Measurements from ENCODE around the gene ARHGAP22. TPM values are rescaled to one million over a fixed set of nuclear protein-coding genes. Genes with fewer than 3 reads are reported as not detected.

Gene ARHGAP22
- total RNA-seq, 4 donors from 2014 or later = 0.26 to 3.6 (median 3.0) TPM; not detected in 1

GRCh38 chr10:48608976-48609375 lies 4.1 kb upstream of the ARHGAP22 start:
- intact Hi-C loops (cut with DNase I; ENCODE audit: low total_unique reads) = no loop called here
- TF ChIP-seq, protein P1, sequence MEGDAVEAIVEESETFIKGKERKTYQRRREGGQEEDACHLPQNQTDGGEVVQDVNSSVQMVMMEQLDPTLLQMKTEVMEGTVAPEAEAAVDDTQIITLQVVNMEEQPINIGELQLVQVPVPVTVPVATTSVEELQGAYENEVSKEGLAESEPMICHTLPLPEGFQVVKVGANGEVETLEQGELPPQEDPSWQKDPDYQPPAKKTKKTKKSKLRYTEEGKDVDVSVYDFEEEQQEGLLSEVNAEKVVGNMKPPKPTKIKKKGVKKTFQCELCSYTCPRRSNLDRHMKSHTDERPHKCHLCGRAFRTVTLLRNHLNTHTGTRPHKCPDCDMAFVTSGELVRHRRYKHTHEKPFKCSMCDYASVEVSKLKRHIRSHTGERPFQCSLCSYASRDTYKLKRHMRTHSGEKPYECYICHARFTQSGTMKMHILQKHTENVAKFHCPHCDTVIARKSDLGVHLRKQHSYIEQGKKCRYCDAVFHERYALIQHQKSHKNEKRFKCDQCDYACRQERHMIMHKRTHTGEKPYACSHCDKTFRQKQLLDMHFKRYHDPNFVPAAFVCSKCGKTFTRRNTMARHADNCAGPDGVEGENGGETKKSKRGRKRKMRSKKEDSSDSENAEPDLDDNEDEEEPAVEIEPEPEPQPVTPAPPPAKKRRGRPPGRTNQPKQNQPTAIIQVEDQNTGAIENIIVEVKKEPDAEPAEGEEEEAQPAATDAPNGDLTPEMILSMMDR (IDR thresholded peaks at IDR 0.05) = no peak
- no peak for TF ChIP-seq POLR2A (IDR thresholded peaks at IDR 0.05)
- Histone ChIP-seq H3K4me1 (no peaks in the 10 kb centered on the region), H3K27me3 (no peaks in the 10 kb centered on the region), H3K36me3 (no peaks in the 10 kb centered on the region), H3K9me3 (no peaks in the 10 kb centered on the region), H3K27ac (no peak overlapping the region), H3K4me3 (no peak overlapping the region)
- no peak for DNase-seq

DNA sequence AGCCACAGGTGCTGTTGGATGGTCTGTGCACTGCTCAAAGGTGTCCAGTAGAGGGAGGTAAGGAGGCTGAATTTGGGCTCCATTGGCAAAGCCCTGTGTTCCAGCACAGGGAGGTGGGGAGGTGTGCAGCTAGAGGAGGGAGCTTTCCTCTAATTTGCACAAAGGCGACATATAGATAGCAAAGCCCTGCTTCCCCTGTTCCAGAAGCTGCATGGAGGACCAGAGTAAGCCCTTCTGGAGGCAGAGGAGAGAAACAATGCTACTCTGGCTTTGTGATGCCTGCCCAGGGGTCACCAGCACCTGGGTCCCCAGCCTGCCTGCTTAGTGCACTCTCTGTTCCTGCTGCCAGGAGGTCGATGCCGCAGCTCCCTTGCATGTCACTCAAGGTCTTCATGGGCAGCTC lies 3.4 kb upstream of the ARHGAP22 start:
- Histone ChIP-seq H3K36me3 (no peaks in the 10 kb centered on the region), H3K27me3 (no peaks in the 10 kb centered on the region), H3K4me1 (no peaks in the 10 kb centered on the region), H3K27ac (no peak overlapping the region), H3K4me3 (no peak overlapping the region), H3K9me3 (no peaks in the 10 kb centered on the region)
- TF ChIP-seq, protein P1 (IDR thresholded peaks at IDR 0.05) = peak in 3 of 4 experiments; percentile 14 to 33 (median 31)
- TF ChIP-seq POLR2A (IDR thresholded peaks at IDR 0.05) = no peak
- DNase-seq = no peak
- intact Hi-C loops (cut with DNase I; ENCODE audit: low total_unique reads) = no loop called here

DNA sequence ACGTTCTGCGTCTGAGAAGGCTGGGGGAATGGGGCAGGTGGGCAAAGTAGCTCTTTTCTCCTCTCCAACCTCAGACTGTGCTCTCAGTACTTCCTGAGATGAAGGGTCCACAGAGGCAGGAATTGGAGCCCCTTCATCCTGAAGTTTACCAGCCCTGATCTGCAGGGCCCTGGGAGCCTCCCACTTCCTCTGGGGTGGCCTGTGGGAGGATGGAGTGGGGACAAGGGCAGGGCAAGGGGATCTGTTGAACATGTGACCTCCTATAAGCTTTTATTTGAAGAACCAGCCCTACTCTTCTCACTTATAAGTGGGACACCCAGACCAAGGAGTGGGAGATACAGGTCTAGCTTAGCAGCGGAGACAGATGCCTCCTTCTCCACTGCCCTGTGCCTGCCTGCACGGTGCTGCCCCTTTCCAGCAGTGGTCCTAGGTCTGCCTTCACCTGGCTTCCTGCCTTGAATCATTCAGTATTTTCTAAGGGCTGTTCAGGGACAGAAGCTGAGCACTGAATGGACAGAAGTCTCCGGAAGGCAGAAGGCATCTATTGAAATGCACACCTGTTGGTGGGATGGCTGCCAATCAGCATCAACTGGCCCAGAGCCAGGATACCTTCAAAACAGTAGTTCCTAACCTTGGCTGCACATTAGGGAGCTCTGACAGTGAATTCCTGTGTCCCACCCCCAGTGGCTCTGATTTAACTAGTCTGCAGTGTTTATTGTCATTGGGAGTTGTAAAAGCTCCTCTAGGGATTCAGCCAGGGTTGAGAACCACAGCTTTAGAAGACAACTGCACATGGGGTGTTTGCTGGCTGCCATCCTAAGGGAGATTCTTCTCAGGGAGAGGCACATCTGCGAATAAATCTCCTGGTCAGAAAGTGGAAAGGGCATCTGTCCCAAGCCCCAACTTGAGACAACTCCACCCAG lies 2.7 kb upstream of the ARHGAP22 start:
- Histone ChIP-seq H3K27me3 (no peaks in the 10 kb centered on the region), H3K9me3 (no peaks in the 10 kb centered on the region), H3K4me1 (no peaks in the 10 kb centered on the region), H3K4me3 (no peak overlapping the region), H3K36me3 (no peaks in the 10 kb centered on the region), H3K27ac (no peak overlapping the region)
- no peak for DNase-seq
- TF ChIP-seq, protein P1 (IDR thresholded peaks at IDR 0.05) = no peak
- TF ChIP-seq POLR2A (IDR thresholded peaks at IDR 0.05) = no peak
- intact Hi-C loops (cut with DNase I; ENCODE audit: low total_unique reads) = no loop called here

DNA sequence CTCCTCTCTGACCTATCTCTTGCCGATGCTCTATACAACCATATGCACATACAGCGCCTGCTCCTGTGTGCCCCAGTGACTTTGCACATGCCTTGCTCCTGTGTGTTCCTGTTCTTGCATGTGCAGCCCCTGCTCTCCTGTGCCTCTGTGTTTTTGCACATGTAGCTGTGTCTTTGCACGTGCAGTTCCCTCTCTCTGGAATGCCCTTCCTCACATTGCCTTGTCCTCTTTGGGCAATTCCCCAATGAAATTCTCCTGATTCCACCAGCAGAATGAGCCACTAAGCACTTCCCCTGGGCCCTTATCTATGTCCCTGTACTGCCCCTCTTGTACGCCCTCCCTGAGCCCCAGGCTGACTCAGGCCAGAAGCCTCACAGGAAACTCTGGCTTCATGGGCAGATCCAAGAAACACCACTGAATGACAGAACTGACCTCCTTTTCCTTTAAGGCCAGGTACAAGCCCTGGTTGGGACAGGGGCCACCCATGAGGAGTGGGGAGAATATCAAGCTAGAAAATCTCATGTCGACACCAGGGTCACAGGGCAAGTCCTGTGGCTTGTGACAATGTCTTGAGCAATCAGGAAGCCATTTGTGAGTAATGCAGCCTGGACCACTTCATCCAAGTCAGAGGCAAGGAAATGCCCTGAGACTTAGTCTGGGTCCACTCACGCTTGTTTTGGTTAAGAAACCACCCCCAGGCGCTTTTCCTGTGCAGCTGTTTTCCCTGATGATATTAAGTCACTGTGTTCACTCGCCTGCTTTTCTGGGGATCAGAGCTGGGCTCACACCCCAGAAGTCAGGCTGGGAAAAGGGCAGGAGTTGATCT lies 1.9 kb upstream of the ARHGAP22 start:
- intact Hi-C loops (cut with DNase I; ENCODE audit: low total_unique reads) = no loop called here
- TF ChIP-seq, protein P1 (IDR thresholded peaks at IDR 0.05) = no peak
- no peak for TF ChIP-seq POLR2A (IDR thresholded peaks at IDR 0.05)
- H3K9me3 ChIP-seq = no peaks in the 10 kb centered on the region
- H3K4me3 ChIP-seq = no peak overlapping the region
- no peaks in the 10 kb centered on the region for H3K27me3 ChIP-seq
- no peak for DNase-seq
- no peak overlapping the region for H3K27ac ChIP-seq
- no peaks in the 10 kb centered on the region for H3K36me3 ChIP-seq
- no peaks in the 10 kb centered on the region for H3K4me1 ChIP-seq
